ENCODE measurements around the gene BOC.

GRCh38 chr3:113264283-113265131 lies 53.1 kb downstream of the BOC start:
- TF ChIP-seq CTCF (conservative IDR thresholded peaks at IDR 0.05; ENCODE audit: low read length) (no peak), EZH2phosphoT487 (IDR thresholded peaks at IDR 0.05; ENCODE audit: borderline replicate concordance, low read depth, low read length) (no peak)

Data from OCI-LY7 (cell line).